LNCAP (cell line): ENCODE measurements around the gene GULP1.

Experiments used
- TF ChIP-seq, protein P1 (sequence below): fragments of 450-650 bp; IDR thresholded peaks from 2 replicates; pipeline ENCODE4 v1.5.1; 2017; ENCODE audit warnings: mild to moderate bottlenecking

GULP1 gene

GRCh38 chr2:188495969-188496431 is 204.3 kb downstream of the GULP1 start:
- TF ChIP-seq, protein P1, sequence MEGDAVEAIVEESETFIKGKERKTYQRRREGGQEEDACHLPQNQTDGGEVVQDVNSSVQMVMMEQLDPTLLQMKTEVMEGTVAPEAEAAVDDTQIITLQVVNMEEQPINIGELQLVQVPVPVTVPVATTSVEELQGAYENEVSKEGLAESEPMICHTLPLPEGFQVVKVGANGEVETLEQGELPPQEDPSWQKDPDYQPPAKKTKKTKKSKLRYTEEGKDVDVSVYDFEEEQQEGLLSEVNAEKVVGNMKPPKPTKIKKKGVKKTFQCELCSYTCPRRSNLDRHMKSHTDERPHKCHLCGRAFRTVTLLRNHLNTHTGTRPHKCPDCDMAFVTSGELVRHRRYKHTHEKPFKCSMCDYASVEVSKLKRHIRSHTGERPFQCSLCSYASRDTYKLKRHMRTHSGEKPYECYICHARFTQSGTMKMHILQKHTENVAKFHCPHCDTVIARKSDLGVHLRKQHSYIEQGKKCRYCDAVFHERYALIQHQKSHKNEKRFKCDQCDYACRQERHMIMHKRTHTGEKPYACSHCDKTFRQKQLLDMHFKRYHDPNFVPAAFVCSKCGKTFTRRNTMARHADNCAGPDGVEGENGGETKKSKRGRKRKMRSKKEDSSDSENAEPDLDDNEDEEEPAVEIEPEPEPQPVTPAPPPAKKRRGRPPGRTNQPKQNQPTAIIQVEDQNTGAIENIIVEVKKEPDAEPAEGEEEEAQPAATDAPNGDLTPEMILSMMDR = no peak

DNA sequence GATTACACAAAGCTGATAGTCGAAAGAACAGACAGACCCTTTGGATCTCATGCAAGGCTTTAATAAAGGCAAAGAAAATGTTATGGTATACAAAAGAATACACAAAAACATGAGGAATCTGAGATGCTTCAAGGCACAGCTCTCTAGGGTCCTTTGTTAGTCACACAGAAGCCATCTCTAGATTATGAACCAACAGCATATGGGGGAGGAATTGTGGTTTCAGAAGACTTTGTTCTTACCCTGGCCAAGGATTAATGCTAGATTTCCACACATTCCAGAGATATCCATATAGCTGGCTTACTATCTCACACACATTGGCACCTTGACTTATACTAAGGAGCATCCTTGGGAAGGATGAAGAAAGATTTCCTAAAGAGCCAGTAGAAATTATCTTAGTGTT is 206.1 kb downstream of the GULP1 start:
- TF ChIP-seq, protein P1 = no peak

- TF ChIP-seq, protein P1 = no peak
Observed at GRCh38 chr2:188503975-188504374, 212.3 kb downstream of the GULP1 start.

DNA sequence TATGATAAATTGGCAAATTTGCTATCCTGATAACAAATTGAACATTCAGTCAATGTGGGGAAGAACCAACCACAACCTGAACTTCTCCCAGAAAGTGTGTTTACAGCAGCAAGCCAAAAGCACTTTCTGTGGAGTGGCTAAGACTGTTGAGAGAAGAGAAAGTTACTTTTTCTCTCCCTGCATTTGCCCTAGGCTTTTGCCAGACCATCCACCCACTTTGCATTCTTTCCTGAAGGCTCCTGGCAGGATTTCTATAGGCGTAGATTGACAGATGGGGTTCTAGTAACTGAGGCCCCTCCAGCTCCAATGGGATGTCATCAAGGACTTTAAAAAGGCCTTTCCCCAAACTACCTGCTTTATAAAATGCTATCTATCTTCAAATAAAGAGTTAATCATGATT is 215.2 kb downstream of the GULP1 start:
- TF ChIP-seq, protein P1 = no peak

DNA sequence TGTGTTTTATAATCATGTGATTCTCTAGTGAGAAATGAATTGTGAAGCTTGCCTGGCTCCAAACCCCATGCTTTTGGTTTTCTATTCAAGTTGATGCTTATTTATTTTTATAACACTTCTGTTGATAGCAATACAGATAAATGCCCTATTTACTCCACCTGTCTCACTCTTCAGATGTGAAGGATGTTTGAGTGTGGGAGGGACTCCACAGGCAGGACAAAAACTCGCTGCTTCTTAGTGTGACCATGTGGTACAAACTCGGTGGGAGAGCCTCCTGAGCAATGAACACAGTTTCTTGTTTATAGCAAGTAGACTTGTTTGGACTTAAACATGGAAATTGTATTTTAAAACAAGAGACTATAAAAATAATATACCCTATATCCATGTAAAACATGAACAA is 219.7 kb downstream of the GULP1 start:
- TF ChIP-seq, protein P1 = no peak

- TF ChIP-seq, protein P1 = peak; percentile 53
Observed at GRCh38 chr2:188512456-188512855, 220.8 kb downstream of the GULP1 start.

DNA sequence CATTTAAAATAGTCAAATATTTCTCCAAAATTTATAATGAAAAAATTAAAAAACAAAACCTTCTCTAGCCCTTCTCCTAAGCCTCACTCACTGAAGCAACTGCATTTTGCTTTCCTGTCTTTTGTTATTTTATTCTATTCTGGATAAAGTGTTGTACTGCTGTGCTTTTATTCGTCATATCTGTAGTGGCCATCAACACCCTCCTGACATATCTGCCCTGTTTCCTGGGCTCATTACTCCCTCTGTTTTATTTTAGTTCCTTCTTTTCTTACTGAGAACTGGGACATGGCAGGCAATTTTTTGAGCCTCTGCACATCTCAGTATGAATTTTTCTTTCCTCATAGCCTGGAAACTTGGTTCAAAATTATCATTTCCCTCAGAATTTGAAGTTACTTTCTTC is 224.2 kb downstream of the GULP1 start:
- TF ChIP-seq, protein P1 = no peak

- TF ChIP-seq, protein P1 = no peak
Observed at GRCh38 chr2:188517549-188518215, 226.0 kb downstream of the GULP1 start.
